ENCODE data around the gene TMC4.
"Not testable (repeated sequence)": the region's sequence is repeated elsewhere in the genome, so short reads cannot be mapped to it uniquely, and the experiment has no call there.

The TMC4 gene

GRCh38 chr19:54173951-54174834 is 1.2 kb upstream of the TMC4 start:
- Histone ChIP-seq H3K9ac (no peak overlapping the region), H4K20me1 (ENCODE audit: insufficient read depth) (no peaks in the 10 kb centered on the region), H3K4me1 (ENCODE audit: low read depth, poor library complexity, severe bottlenecking) (no peaks in the 10 kb centered on the region), H3K4me3 (IDR thresholded peaks at IDR 0.05; ENCODE audit: insufficient read depth, low read depth, low read length) (no peak overlapping the region), H3K27ac (no peak overlapping the region), H2AFZ (ENCODE audit: low read depth) (no peak overlapping the region), H3K27me3 (ENCODE audit: insufficient read depth, low read depth) (peaks cover 12% of the 10 kb centered on the region; the same call in 1 of the 2 replicates), H3K4me2 (no peak overlapping the region), H3K36me3 (ENCODE audit: insufficient read depth) (no peaks in the 10 kb centered on the region), H3K79me2 (ENCODE audit: insufficient read depth, low read depth) (no peaks in the 10 kb centered on the region)
- no peak for TF ChIP-seq CTCF (conservative IDR thresholded peaks at IDR 0.05; ENCODE audit: low read depth, low read length)

- Histone ChIP-seq H2AFZ (ENCODE audit: low read depth) (no peak overlapping the region), H3K79me2 (ENCODE audit: insufficient read depth, low read depth) (no peaks in the 10 kb centered on the region), H3K4me1 (ENCODE audit: low read depth, poor library complexity, severe bottlenecking) (peaks cover 1% of the 10 kb centered on the region), H3K36me3 (ENCODE audit: insufficient read depth) (no peaks in the 10 kb centered on the region), H4K20me1 (ENCODE audit: insufficient read depth) (no peaks in the 10 kb centered on the region), H3K4me2 (no peak overlapping the region), H3K27me3 (ENCODE audit: insufficient read depth, low read depth) (peaks cover 12% of the 10 kb centered on the region; the same call in 1 of the 2 replicates), H3K27ac (no peak overlapping the region), H3K9ac (no peak overlapping the region), H3K4me3 (IDR thresholded peaks at IDR 0.05; ENCODE audit: insufficient read depth, low read depth, low read length) (no peak overlapping the region)
- TF ChIP-seq CTCF (conservative IDR thresholded peaks at IDR 0.05; ENCODE audit: low read depth, low read length) = no peak
These were observed 369 bp upstream of the TMC4 start for GRCh38 chr19:54173359-54173699.

- H3K27ac ChIP-seq; H3K4me3 ChIP-seq (IDR thresholded peaks at IDR 0.05; ENCODE audit: insufficient read depth, low read depth, low read length); H3K79me2 ChIP-seq (ENCODE audit: insufficient read depth, low read depth); H4K20me1 ChIP-seq (ENCODE audit: insufficient read depth); H3K4me1 ChIP-seq (ENCODE audit: low read depth, poor library complexity, severe bottlenecking); H3K9ac ChIP-seq; H3K36me3 ChIP-seq (ENCODE audit: insufficient read depth); H2AFZ ChIP-seq (ENCODE audit: low read depth); H3K4me2 ChIP-seq: not testable (repeated sequence)
- H3K27me3 ChIP-seq (ENCODE audit: insufficient read depth, low read depth) = peaks cover 15% of the 10 kb centered on the region; the same call in 1 of the 2 replicates
These were observed 1.1 kb downstream of the TMC4 start for GRCh38 chr19:54171736-54172431.

GRCh38 chr19:54169149-54169740 is 3.7 kb downstream of the TMC4 start:
- TF ChIP-seq CTCF (conservative IDR thresholded peaks at IDR 0.05; ENCODE audit: low read depth, low read length) = no peak
- no peak overlapping the region for H3K27ac ChIP-seq

More at GRCh38 chr19:54169149-54169740, 3.7 kb downstream of the TMC4 start:
- H3K4me1 ChIP-seq (ENCODE audit: low read depth, poor library complexity, severe bottlenecking) = peaks cover 6% of the 10 kb centered on the region
- peaks cover 33% of the 10 kb centered on the region for H3K27me3 ChIP-seq (ENCODE audit: insufficient read depth, low read depth)
- H3K4me2 ChIP-seq = no peak overlapping the region
- no peaks in the 10 kb centered on the region for H3K79me2 ChIP-seq (ENCODE audit: insufficient read depth, low read depth)
- H3K4me3 ChIP-seq (IDR thresholded peaks at IDR 0.05; ENCODE audit: insufficient read depth, low read depth, low read length) = no peak overlapping the region
- no peaks in the 10 kb centered on the region for H4K20me1 ChIP-seq (ENCODE audit: insufficient read depth)
- no peaks in the 10 kb centered on the region for H3K36me3 ChIP-seq (ENCODE audit: insufficient read depth)
- no peak overlapping the region for H2AFZ ChIP-seq (ENCODE audit: low read depth)
- H3K9ac ChIP-seq = no peak overlapping the region
